HG03432 (cell line): Measurements from ENCODE around the gene PHOSPHO1.
"Not testable (repeated sequence)": the region's sequence is repeated elsewhere in the genome, so short reads cannot be mapped to it uniquely, and the experiment has no call there.

Source experiments
- ATAC-seq: cut with Tn5 transposase; IDR thresholded peaks from one replicate; pipeline ENCODE4 v1.9.1; 2021; ENCODE audit warnings: mild to moderate bottlenecking, moderate library complexity; ENCODE audit not compliant: unreplicated experiment

PHOSPHO1 gene

GRCh38 chr17:49193513-49194296 is 36.9 kb downstream of the PHOSPHO1 start:
- ATAC-seq, result no peak

GRCh38 chr17:49191917-49192741 is 38.5 kb downstream of the PHOSPHO1 start:
- peak; percentile 50 for ATAC-seq

GRCh38 chr17:49191409-49191916 is 39.1 kb downstream of the PHOSPHO1 start:
- peak; percentile 3 for ATAC-seq

- ATAC-seq, result no peak
Observed at GRCh38 chr17:49190932-49191331, 39.7 kb downstream of the PHOSPHO1 start.

- no peak for ATAC-seq
Observed at GRCh38 chr17:49187301-49187700, 43.3 kb downstream of the PHOSPHO1 start.

- not testable (repeated sequence) for ATAC-seq
Observed at GRCh38 chr17:49185381-49185780, 45.2 kb downstream of the PHOSPHO1 start.

- ATAC-seq, result not testable (repeated sequence)
Observed at GRCh38 chr17:49184522-49184921, 46.1 kb downstream of the PHOSPHO1 start.

- no peak for ATAC-seq
Observed at GRCh38 chr17:49183801-49184200, 46.8 kb downstream of the PHOSPHO1 start.

GRCh38 chr17:49183341-49183740 is 47.2 kb downstream of the PHOSPHO1 start:
- no peak for ATAC-seq

- no peak for ATAC-seq
Observed at GRCh38 chr17:49180998-49181635, 49.5 kb downstream of the PHOSPHO1 start.

- no peak for ATAC-seq
Observed at GRCh38 chr17:49180303-49180702, 50.3 kb downstream of the PHOSPHO1 start.

GRCh38 chr17:49175978-49176377 is 54.6 kb downstream of the PHOSPHO1 start:
- not testable (repeated sequence) for ATAC-seq
